ENCODE results near the gene SPTLC2.
A peak's percentile ranks its signal among the peaks of the same experiment; 100 is the strongest.

The SPTLC2 gene

GRCh38 chr14:77526266-77526665 lies 90.2 kb downstream of the SPTLC2 start:
- DNase-seq (ENCODE audit: low read depth) = no peak
- TF ChIP-seq CTCF (conservative IDR thresholded peaks at IDR 0.05; ENCODE audit: low read depth, low read length) = no peak
- H3K4me3 ChIP-seq (ENCODE audit: low read depth, low read length) = no peak overlapping the region

GRCh38 chr14:77524536-77524935 lies 91.9 kb downstream of the SPTLC2 start:
- no peak for TF ChIP-seq CTCF (conservative IDR thresholded peaks at IDR 0.05; ENCODE audit: low read depth, low read length)
- DNase-seq (ENCODE audit: low read depth) = no peak
- H3K4me3 ChIP-seq (ENCODE audit: low read depth, low read length) = no peak overlapping the region

- TF ChIP-seq CTCF (conservative IDR thresholded peaks at IDR 0.05; ENCODE audit: low read depth, low read length) = no peak
- H3K4me3 ChIP-seq (ENCODE audit: low read depth, low read length) = no peak overlapping the region
- no peak for DNase-seq (ENCODE audit: low read depth)
Observed at GRCh38 chr14:77523109-77523508, 93.3 kb downstream of the SPTLC2 start.

GRCh38 chr14:77520555-77520954 lies 95.9 kb downstream of the SPTLC2 start:
- TF ChIP-seq CTCF (conservative IDR thresholded peaks at IDR 0.05; ENCODE audit: low read depth, low read length) = no peak
- no peak overlapping the region for H3K4me3 ChIP-seq (ENCODE audit: low read depth, low read length)
- DNase-seq (ENCODE audit: low read depth) = no peak

GRCh38 chr14:77516126-77516525 lies 100.3 kb downstream of the SPTLC2 start:
- TF ChIP-seq CTCF (conservative IDR thresholded peaks at IDR 0.05; ENCODE audit: low read depth, low read length) = no peak
- H3K4me3 ChIP-seq (ENCODE audit: low read depth, low read length) = no peak overlapping the region
- peak; percentile 25 for DNase-seq (ENCODE audit: low read depth)

- DNase-seq (ENCODE audit: low read depth) = peak; percentile 81
- TF ChIP-seq CTCF (conservative IDR thresholded peaks at IDR 0.05; ENCODE audit: low read depth, low read length) = no peak
- H3K4me3 ChIP-seq (ENCODE audit: low read depth, low read length) = no peak overlapping the region
Observed at GRCh38 chr14:77511486-77512162, 104.8 kb downstream of the SPTLC2 start.

- no peak overlapping the region for H3K4me3 ChIP-seq (ENCODE audit: low read depth, low read length)
- DNase-seq (ENCODE audit: low read depth) = no peak
- TF ChIP-seq CTCF (conservative IDR thresholded peaks at IDR 0.05; ENCODE audit: low read depth, low read length) = no peak
Observed at GRCh38 chr14:77509366-77509765, 107.1 kb downstream of the SPTLC2 start.
